Body of pancreas (tissue), 4 donors: ENCODE data around the gene FBXW8. TPM values are rescaled to one million over a fixed set of nuclear protein-coding genes. Genes with fewer than 3 reads are reported as not detected.

Source experiments
- ATAC-seq: fragments of 150-250 bp; one replicate; pipeline ENCODE4 v1.9.1; 2016
- DNase-seq, 4 donors: peaks; one replicate each; pipeline ENCODE4 v3.0.0-alpha.2; 2019
- H3K27ac ChIP-seq, 4 donors: fragments of 200-600 bp; sonication (generic); 1 replicate in 3 of 4; 2 replicates in 1 of 4; pipeline versions ENCODE4 v1.5.1 to v1.6.1; 2016 to 2019; ENCODE audit warnings: mild to moderate bottlenecking in 1 of 4, mixed read lengths in 1 of 4, moderate library complexity in 1 of 4
- H3K27me3 ChIP-seq, 2 donors: fragments of 200-600 bp; sonication (generic); one replicate each; pipeline ENCODE4 v1.6.0; 2016; ENCODE audit warnings: mild to moderate bottlenecking in 1 of 2
- H3K36me3 ChIP-seq, 2 donors: fragments of 200-600 bp; sonication (generic); replicated peaks in 1 of 2; 2 replicates each; pipeline ENCODE4 v1.5.1; 2016; ENCODE audit warnings: low read depth in 2 of 2; ENCODE audit not compliant: insufficient read depth in 1 of 2
- H3K4me1 ChIP-seq: fragments of 200-600 bp; sonication (generic); one replicate; pipeline ENCODE4 v1.6.0; 2016
- H3K4me3 ChIP-seq, 2 donors: fragments of 200-600 bp; sonication (generic); 1 replicate in 1 of 2; 2 replicates in 1 of 2; pipeline ENCODE4 v1.5.1; 2016 to 2019
- H3K9me3 ChIP-seq, 3 donors: fragments of 200-600 bp; sonication (generic); 1 replicate in 2 of 3; 2 replicates in 1 of 3; pipeline ENCODE4 v1.5.1; 2016
- CTCF ChIP-seq, 7 experiments: fragments of 450-650 bp in 4 of 7; fragments of 200-600 bp in 3 of 7; sonication (generic) in 3 of 7; IDR thresholded peaks; one replicate each; pipeline ENCODE4 v1.5.1; 2016 to 2019; ENCODE audit warnings: antibody characterized with exemption in 7 of 7
- POLR2A ChIP-seq, 3 donors: fragments of 450-650 bp; IDR thresholded peaks; one replicate each; pipeline ENCODE4 v1.6.1; 2016; ENCODE audit warnings: antibody characterized with exemption in 3 of 3, mild to moderate bottlenecking in 2 of 3
- WGBS, 2 donors: methylation state at CpG; one replicate each; pipeline ENCODE4 v1.1.5; 2017; 5-methylcytosine and 5-hydroxymethylcytosine counted together
- intact Hi-C: fragments of 100-400 bp; cut with DNase I; formaldehyde crosslinking; loops from one replicate; pipeline ENCODE4 v1.15.1; 2023
- total RNA-seq, 2 donors: library from RNA; depleted of rRNA; stranded (reverse); fragments of >200 nt; gene quantifications; one replicate each; pipeline ENCODE4 v1.1.0, GENCODE V29; 2016

FBXW8 gene
- total RNA-seq, 2 donors from 2014 or later: 12.7 to 35.3 TPM

- Histone ChIP-seq H3K9me3 (no peaks in the 10 kb centered on the region), H3K4me3 (no peak overlapping the region), H3K27me3 (no peaks in the 10 kb centered on the region), H3K27ac (no peak overlapping the region), H3K4me1 (no peaks in the 10 kb centered on the region), H3K36me3 (no peaks in the 10 kb centered on the region)
- ATAC-seq: no peak
- TF ChIP-seq POLR2A (IDR thresholded peaks at IDR 0.05): no peak
- no peak for TF ChIP-seq CTCF (IDR thresholded peaks at IDR 0.05)
- no peak for DNase-seq
- WGBS, 2 donors: 95 to 100% methylated on average over 1 of the region's 1 CpG
- intact Hi-C loops: no loop called here
Observed at GRCh38 chr12:116980083-116980482, 69.3 kb downstream of the FBXW8 start.

- Histone ChIP-seq H3K36me3 (peaks cover 0 to 2% of the 10 kb centered on the region in 2 donors), H3K9me3 (no peaks in the 10 kb centered on the region), H3K27me3 (no peaks in the 10 kb centered on the region), H3K27ac (no peak overlapping the region), H3K4me1 (no peaks in the 10 kb centered on the region), H3K4me3 (no peak overlapping the region)
- ATAC-seq: no peak
- WGBS, 2 donors: 89 to 93% methylated on average over 10 of the region's 10 CpGs
- TF ChIP-seq POLR2A (IDR thresholded peaks at IDR 0.05) (no peak), CTCF (IDR thresholded peaks at IDR 0.05) (no peak)
- intact Hi-C loops: no loop called here
- DNase-seq: no peak
Observed at GRCh38 chr12:116982791-116983411, 72.2 kb downstream of the FBXW8 start.

GRCh38 chr12:116984098-116984497 lies 73.3 kb downstream of the FBXW8 start:
- TF ChIP-seq CTCF (IDR thresholded peaks at IDR 0.05) (no peak), POLR2A (IDR thresholded peaks at IDR 0.05) (no peak)
- Histone ChIP-seq H3K27me3 (no peaks in the 10 kb centered on the region), H3K4me1 (no peaks in the 10 kb centered on the region), H3K9me3 (no peaks in the 10 kb centered on the region), H3K27ac (no peak overlapping the region), H3K4me3 (no peak overlapping the region), H3K36me3 (peaks cover 0 to 2% of the 10 kb centered on the region in 2 donors)
- WGBS, 2 donors: 57 to 75% methylated on average over 5 of the region's 5 CpGs
- ATAC-seq (no peak), DNase-seq (no peak)
- intact Hi-C loops: no loop called here

- H3K9me3 ChIP-seq: no peaks in the 10 kb centered on the region
- no peak for TF ChIP-seq CTCF (IDR thresholded peaks at IDR 0.05)
- no peak for TF ChIP-seq POLR2A (IDR thresholded peaks at IDR 0.05)
- no peak overlapping the region for H3K27ac ChIP-seq
- intact Hi-C loops: no loop called here
- DNase-seq (no peak), ATAC-seq (no peak)
- H3K4me3 ChIP-seq: no peak overlapping the region
- H3K27me3 ChIP-seq: no peaks in the 10 kb centered on the region
- peaks cover 0 to 2% of the 10 kb centered on the region in 2 donors for H3K36me3 ChIP-seq
- H3K4me1 ChIP-seq: peaks cover 10% of the 10 kb centered on the region
Observed at GRCh38 chr12:116990329-116990728, 79.6 kb downstream of the FBXW8 start.
